PC-9 (cell line): ENCODE measurements around the gene CCNY. TPM values are rescaled to one million over a fixed set of nuclear protein-coding genes. Genes with fewer than 3 reads are reported as not detected.

Source experiments
- BruUV-seq: library from RNA; stranded (reverse); fragments of 400-500 nt; replicated peaks from 2 replicates; lab custom pipeline; 2021; lab: Mats Ljungman, UMichigan
- CTCF ChIA-PET: fragments of 300-600 bp; sonication (Branson Sonifier 250); formaldehyde crosslinking; loops from one replicate; lab custom pipeline; 2022; ENCODE audit warnings: antibody characterized with exemption; lab: Charles Lee
- POLR2A ChIA-PET: fragments of 300-600 bp; sonication (Branson Sonifier 250); formaldehyde crosslinking; loops from one replicate; lab custom pipeline; 2022; ENCODE audit warnings: antibody characterized with exemption; ENCODE audit not compliant: unreplicated experiment; lab: Charles Lee
- DNase-seq, 2 experiments: peaks; one replicate each; pipeline versions ENCODE4 v3.0.0 to v3.0.0-alpha.2; 2015 to 2022; ENCODE audit warnings: mixed read lengths in 1 of 2
- H2AFZ ChIP-seq: fragments of 200-600 bp; sonication (generic); 2 replicates; pipeline ENCODE4 v1.8.1; 2017; ENCODE audit warnings: antibody characterized with exemption
- H3F3A ChIP-seq: fragments of 200-600 bp; sonication (generic); 2 replicates; pipeline ENCODE4 v1.8.1; 2017; ENCODE audit warnings: antibody characterized with exemption, mild to moderate bottlenecking, low read depth; ENCODE audit not compliant: insufficient read depth
- H3K27ac ChIP-seq: fragments of 200-600 bp; sonication (generic); 2 replicates; pipeline ENCODE4 v1.6.1; 2016; ENCODE audit warnings: mixed run types
- H3K27me3 ChIP-seq: fragments of 200-600 bp; sonication (generic); 2 replicates; pipeline ENCODE4 v1.6.1; 2016; ENCODE audit warnings: low read depth, mixed run types; ENCODE audit not compliant: insufficient read depth
- H3K36me3 ChIP-seq: fragments of 200-600 bp; sonication (generic); 2 replicates; pipeline ENCODE4 v1.6.1; 2016; ENCODE audit warnings: low read depth, mixed run types
- H3K4me1 ChIP-seq: fragments of 200-600 bp; sonication (generic); replicated peaks from 2 replicates; pipeline ENCODE4 v1.6.1; 2016; ENCODE audit warnings: mixed run types; ENCODE audit not compliant: insufficient read depth
- H3K4me2 ChIP-seq: fragments of 200-600 bp; sonication (generic); 2 replicates; pipeline ENCODE4 v1.6.1; 2017; ENCODE audit warnings: mixed run types
- H3K4me3 ChIP-seq: fragments of 200-600 bp; sonication (generic); 2 replicates; pipeline ENCODE4 v1.6.1; 2016; ENCODE audit warnings: mixed run types
- H3K79me2 ChIP-seq: fragments of 200-600 bp; sonication (generic); 2 replicates; pipeline ENCODE4 v1.6.1; 2017; ENCODE audit warnings: low read depth, mixed run types
- H3K9me2 ChIP-seq: fragments of 200-600 bp; sonication (generic); 2 replicates; pipeline ENCODE4 v1.8.1; 2017; ENCODE audit warnings: mild to moderate bottlenecking; ENCODE audit not compliant: insufficient read depth
- H3K9me3 ChIP-seq: fragments of 200-600 bp; sonication (generic); 2 replicates; pipeline ENCODE4 v1.8.1; 2016; ENCODE audit warnings: low read depth; ENCODE audit not compliant: insufficient read depth
- H4K20me1 ChIP-seq: fragments of 200-600 bp; sonication (generic); 2 replicates; pipeline ENCODE4 v1.8.1; 2017; ENCODE audit not compliant: insufficient read depth
- CTCF ChIP-seq: fragments of 200-600 bp; sonication (generic); conservative IDR thresholded peaks from 2 replicates; pipeline ENCODE4 v1.6.1; 2017; ENCODE audit warnings: mixed run types, antibody characterized with exemption, mild to moderate bottlenecking, moderate library complexity
- EZH2 ChIP-seq: fragments of 200-600 bp; sonication (generic); IDR thresholded peaks from 2 replicates; pipeline ENCODE4 v1.8.0; 2017; ENCODE audit warnings: antibody characterized with exemption, low read depth
- intact Hi-C: fragments of 100-400 bp; cut with micrococcal nuclease; formaldehyde crosslinking; loops from one replicate; pipeline ENCODE4 v1.10.0; 2022; ENCODE audit not compliant: unreplicated experiment
- total RNA-seq: library from RNA; stranded (reverse); gene quantifications from 2 replicates; pipeline ENCODE4 v1.2.3, GENCODE V29; 2021

The CCNY gene
- total RNA-seq, 1 experiment from 2014 or later, result 69.5 TPM

- no peak for TF ChIP-seq EZH2
- no peak for TF ChIP-seq CTCF
- H3K79me2 ChIP-seq, result peaks cover 81% of the 10 kb centered on the region
- no peaks in the 10 kb centered on the region for H3F3A ChIP-seq
- H3K27ac ChIP-seq, result no peak overlapping the region
- BruUV-seq, result no TSS peak
- H3K27me3 ChIP-seq, result no peaks in the 10 kb centered on the region
- ChIA-PET CTCF (no interaction called here), POLR2A (no interaction called here)
- H3K4me1 ChIP-seq, result no peaks in the 10 kb centered on the region
- no peaks in the 10 kb centered on the region for H3K9me3 ChIP-seq
- intact Hi-C loops, result no loop called here
- no peak overlapping the region for H3K4me3 ChIP-seq
- no peaks in the 10 kb centered on the region for H3K36me3 ChIP-seq
- no peak overlapping the region for H3K4me2 ChIP-seq
- no peak for DNase-seq
- H2AFZ ChIP-seq, result no peak overlapping the region
- H4K20me1 ChIP-seq, result peaks cover 16% of the 10 kb centered on the region; the same call in 1 of the 2 replicates
- no peaks in the 10 kb centered on the region for H3K9me2 ChIP-seq
Observed at GRCh38 chr10:35351021-35351420, 14.7 kb downstream of the CCNY start.

GRCh38 chr10:35352097-35352496 lies 15.8 kb downstream of the CCNY start:
- Histone ChIP-seq H3K9me3 (no peaks in the 10 kb centered on the region), H4K20me1 (peaks cover 13% of the 10 kb centered on the region; the same call in 1 of the 2 replicates), H2AFZ (no peak overlapping the region), H3K79me2 (peaks cover 75% of the 10 kb centered on the region), H3K4me1 (no peaks in the 10 kb centered on the region), H3K9me2 (no peaks in the 10 kb centered on the region), H3F3A (no peaks in the 10 kb centered on the region), H3K27ac (no peak overlapping the region), H3K27me3 (no peaks in the 10 kb centered on the region), H3K4me2 (no peak overlapping the region), H3K4me3 (no peak overlapping the region), H3K36me3 (no peaks in the 10 kb centered on the region)
- TF ChIP-seq EZH2, result no peak
- no peak for TF ChIP-seq CTCF
- POLR2A ChIA-PET, result no interaction called here
- CTCF ChIA-PET, result no interaction called here
- no peak for DNase-seq
- no TSS peak for BruUV-seq
- intact Hi-C loops, result no loop called here

GRCh38 chr10:35352512-35352911 lies 16.2 kb downstream of the CCNY start:
- Histone ChIP-seq H3K36me3 (no peaks in the 10 kb centered on the region), H2AFZ (no peak overlapping the region), H3F3A (no peaks in the 10 kb centered on the region), H3K9me2 (no peaks in the 10 kb centered on the region), H4K20me1 (peaks cover 11% of the 10 kb centered on the region), H3K27ac (no peak overlapping the region), H3K79me2 (peaks cover 75% of the 10 kb centered on the region), H3K27me3 (no peaks in the 10 kb centered on the region), H3K4me3 (no peak overlapping the region), H3K4me2 (no peak overlapping the region), H3K9me3 (no peaks in the 10 kb centered on the region), H3K4me1 (no peaks in the 10 kb centered on the region)
- ChIA-PET CTCF (no interaction called here), POLR2A (no interaction called here)
- no TSS peak for BruUV-seq
- intact Hi-C loops, result no loop called here
- no peak for TF ChIP-seq CTCF
- DNase-seq, result no peak
